ENCODE measurements around the gene DDX42. TPM values are rescaled to one million over a fixed set of nuclear protein-coding genes. Genes with fewer than 3 reads are reported as not detected.
"Not testable (repeated sequence)": the region's sequence is repeated elsewhere in the genome, so short reads cannot be mapped to it uniquely, and the experiment has no call there.

Gene DDX42
- polyA plus RNA-seq, 1 experiment, result 141 TPM

DNA sequence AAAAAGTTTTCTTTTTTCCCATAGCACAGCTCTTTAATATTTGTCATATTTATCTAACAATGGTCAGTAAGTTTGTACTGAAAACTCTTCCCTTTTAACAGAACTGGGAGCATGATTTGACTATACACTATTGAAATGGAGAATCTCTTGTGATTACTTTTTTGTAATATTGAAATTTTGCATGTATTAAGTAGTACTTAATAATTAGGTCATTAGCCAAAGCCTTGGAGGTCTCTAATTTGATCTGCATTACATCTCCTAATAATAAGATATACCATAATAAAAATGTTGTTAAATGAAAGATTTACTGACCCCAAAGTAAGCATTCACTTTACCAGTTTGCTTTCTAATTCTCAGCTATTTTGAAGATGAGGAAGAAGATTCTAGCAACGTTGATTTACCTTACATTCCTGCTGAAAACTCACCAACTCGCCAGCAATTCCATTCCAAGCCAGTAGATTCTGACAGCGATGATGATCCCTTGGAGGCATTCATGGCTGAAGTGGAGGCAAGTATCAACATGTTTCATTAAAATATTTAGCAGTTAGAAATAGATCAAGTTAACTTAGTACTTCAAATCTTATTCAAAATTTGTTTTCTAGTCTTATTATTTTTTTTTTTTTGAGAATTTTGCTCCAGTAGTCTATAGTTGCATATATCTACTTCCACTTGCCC, 18.2 kb downstream of the DDX42 start:
- Histone ChIP-seq H3K27me3 (ENCODE audit: control insufficient read depth, insufficient read depth, low read length) (no peaks in the 10 kb centered on the region), H3K4me3 (ENCODE audit: low read depth, low read length) (no peak overlapping the region), H3K27ac (ENCODE audit: low read depth, low read length) (no peak overlapping the region), H3K9me3 (ENCODE audit: control insufficient read depth, insufficient read depth, low read length) (no peaks in the 10 kb centered on the region)
- ChIA-PET POLR2A (interaction anchor here (0.7 kb wide), 1 partner anchor 24 kb away, joined by 4 read pairs; no protein-coding TSS in a partner anchor), CTCF (no interaction called here)
- no peak for DNase-seq (ENCODE audit: low read depth, low spot score)
- TF ChIP-seq, protein P1, sequence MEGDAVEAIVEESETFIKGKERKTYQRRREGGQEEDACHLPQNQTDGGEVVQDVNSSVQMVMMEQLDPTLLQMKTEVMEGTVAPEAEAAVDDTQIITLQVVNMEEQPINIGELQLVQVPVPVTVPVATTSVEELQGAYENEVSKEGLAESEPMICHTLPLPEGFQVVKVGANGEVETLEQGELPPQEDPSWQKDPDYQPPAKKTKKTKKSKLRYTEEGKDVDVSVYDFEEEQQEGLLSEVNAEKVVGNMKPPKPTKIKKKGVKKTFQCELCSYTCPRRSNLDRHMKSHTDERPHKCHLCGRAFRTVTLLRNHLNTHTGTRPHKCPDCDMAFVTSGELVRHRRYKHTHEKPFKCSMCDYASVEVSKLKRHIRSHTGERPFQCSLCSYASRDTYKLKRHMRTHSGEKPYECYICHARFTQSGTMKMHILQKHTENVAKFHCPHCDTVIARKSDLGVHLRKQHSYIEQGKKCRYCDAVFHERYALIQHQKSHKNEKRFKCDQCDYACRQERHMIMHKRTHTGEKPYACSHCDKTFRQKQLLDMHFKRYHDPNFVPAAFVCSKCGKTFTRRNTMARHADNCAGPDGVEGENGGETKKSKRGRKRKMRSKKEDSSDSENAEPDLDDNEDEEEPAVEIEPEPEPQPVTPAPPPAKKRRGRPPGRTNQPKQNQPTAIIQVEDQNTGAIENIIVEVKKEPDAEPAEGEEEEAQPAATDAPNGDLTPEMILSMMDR (IDR thresholded peaks at IDR 0.05; ENCODE audit: low read depth, low read length), result no peak

DNA sequence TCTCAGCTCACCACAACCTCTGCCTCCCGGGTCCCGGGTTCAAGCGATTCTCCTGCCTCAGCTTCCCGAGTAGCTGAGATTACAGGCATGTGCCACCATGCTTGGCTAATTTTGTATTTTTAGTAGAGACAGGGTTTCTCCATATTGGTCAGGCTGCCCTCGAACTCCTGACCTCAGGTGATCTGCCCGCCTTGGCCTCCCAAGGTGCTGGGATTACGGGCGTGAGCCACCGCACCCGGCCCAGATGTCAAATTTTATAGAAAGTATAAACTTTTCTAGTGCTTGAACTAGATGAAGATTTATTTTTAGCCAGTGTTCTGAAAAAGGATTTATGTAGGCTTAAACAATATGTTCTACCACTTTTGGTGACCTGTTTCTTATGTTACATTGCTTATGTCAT, 22.4 kb downstream of the DDX42 start:
- H3K27me3 ChIP-seq (ENCODE audit: control insufficient read depth, insufficient read depth, low read length); H3K4me3 ChIP-seq (ENCODE audit: low read depth, low read length); H3K9me3 ChIP-seq (ENCODE audit: control insufficient read depth, insufficient read depth, low read length); CTCF ChIA-PET; POLR2A ChIA-PET; DNase-seq (ENCODE audit: low read depth, low spot score); H3K27ac ChIP-seq (ENCODE audit: low read depth, low read length): not testable (repeated sequence)

DNA sequence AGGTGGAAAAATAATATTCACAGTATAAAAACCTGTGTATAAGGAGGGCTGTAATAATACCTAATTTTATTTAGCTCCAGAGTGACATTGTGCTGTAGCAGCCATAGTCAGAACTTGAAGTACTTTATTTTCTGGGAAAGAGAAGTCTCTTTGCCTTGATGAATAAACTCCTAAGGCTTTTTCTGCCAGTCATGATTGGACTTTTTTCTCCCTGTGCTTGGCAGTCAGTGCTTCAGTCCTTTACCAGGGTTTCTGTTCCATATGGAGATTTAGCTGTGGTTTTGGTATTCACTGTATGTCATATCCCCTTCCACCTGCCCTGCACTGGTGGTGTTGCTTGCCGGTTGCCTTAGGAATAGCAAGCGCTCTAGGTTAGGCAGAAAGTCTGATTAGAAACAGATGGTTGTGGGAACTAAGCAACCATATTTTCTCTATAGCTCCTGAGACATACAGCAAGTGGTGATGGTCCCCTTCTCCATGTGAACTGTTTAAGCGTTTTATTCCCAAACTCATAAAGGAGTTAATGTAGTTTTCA, 24.7 kb downstream of the DDX42 start:
- ChIA-PET POLR2A (interaction anchor here (1.0 kb wide), 1 partner anchor 25 kb away, joined by 3 read pairs; the partner anchor contains the start of gene CCDC47), CTCF (interaction anchor here (0.6 kb wide), 2 partner anchors 16 to 86 kb away, joined by 4 to 6 read pairs; no protein-coding TSS in a partner anchor)
- Histone ChIP-seq H3K9me3 (ENCODE audit: control insufficient read depth, insufficient read depth, low read length) (no peaks in the 10 kb centered on the region), H3K27ac (ENCODE audit: low read depth, low read length) (no peak overlapping the region), H3K4me3 (ENCODE audit: low read depth, low read length) (no peak overlapping the region), H3K27me3 (ENCODE audit: control insufficient read depth, insufficient read depth, low read length) (no peaks in the 10 kb centered on the region)
- no peak for DNase-seq (ENCODE audit: low read depth, low spot score)
- TF ChIP-seq, protein P1 (IDR thresholded peaks at IDR 0.05; ENCODE audit: low read depth, low read length), result no peak

DNA sequence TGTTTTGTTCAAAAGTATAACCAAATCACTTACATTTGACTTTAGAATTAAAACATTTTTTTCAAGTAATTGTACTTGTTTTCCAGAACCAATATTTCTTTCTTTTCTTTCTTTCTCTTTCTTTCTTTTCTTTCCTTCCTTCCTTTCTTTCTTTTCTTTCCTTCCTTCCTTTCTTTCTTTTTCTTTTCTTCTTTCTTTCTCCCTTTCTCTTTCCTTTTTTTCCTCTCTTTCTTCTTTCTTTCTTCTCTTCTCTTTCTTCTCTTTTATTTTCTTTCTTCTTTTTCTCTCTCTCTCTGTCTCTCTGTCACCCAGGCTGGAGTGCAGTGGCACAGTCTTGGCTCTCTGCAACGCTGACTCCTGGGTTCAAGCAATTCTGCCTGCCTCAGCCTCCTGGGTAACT, 26.8 kb downstream of the DDX42 start:
- DNase-seq (ENCODE audit: low read depth, low spot score), result no peak
- POLR2A ChIA-PET, result no interaction called here
- Histone ChIP-seq H3K27ac (ENCODE audit: low read depth, low read length) (no peak overlapping the region), H3K9me3 (ENCODE audit: control insufficient read depth, insufficient read depth, low read length) (no peaks in the 10 kb centered on the region), H3K4me3 (ENCODE audit: low read depth, low read length) (no peak overlapping the region), H3K27me3 (ENCODE audit: control insufficient read depth, insufficient read depth, low read length) (no peaks in the 10 kb centered on the region)
- CTCF ChIA-PET, result no interaction called here
- TF ChIP-seq, protein P1 (IDR thresholded peaks at IDR 0.05; ENCODE audit: low read depth, low read length), result no peak

DNA sequence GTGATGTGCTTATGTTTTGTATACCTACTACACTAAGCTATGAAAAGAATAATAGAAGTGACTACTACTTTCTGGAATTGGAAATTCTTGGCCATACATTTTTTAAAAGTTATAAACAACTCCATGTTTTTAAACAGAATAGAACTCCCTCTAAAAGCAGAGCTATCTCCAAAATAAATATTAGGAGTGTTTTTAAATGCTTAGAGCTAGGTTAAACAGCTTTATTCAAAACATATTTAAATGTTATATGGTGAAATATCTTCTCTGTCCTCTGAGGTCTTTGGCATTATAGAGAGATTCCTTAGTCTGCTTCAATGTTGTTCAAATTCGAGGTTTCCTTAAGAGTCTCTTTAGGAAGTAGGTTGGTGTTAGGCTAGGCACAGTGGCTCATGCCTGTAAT, 30.4 kb downstream of the DDX42 start:
- H3K9me3 ChIP-seq (ENCODE audit: control insufficient read depth, insufficient read depth, low read length), result no peaks in the 10 kb centered on the region
- no peak overlapping the region for H3K4me3 ChIP-seq (ENCODE audit: low read depth, low read length)
- H3K27ac ChIP-seq (ENCODE audit: low read depth, low read length), result no peak overlapping the region
- no peaks in the 10 kb centered on the region for H3K27me3 ChIP-seq (ENCODE audit: control insufficient read depth, insufficient read depth, low read length)
- TF ChIP-seq, protein P1 (IDR thresholded peaks at IDR 0.05; ENCODE audit: low read depth, low read length), result no peak
- POLR2A ChIA-PET, result interaction anchor here (0.6 to 1.2 kb wide), 8 partner anchors 13 to 182 kb away, joined by 3 to 6 read pairs (median 4); partner anchors contain the start of genes CCDC47, DDX42 and MAP3K3
- no peak for DNase-seq (ENCODE audit: low read depth, low spot score)
- CTCF ChIA-PET, result interaction anchor here (0.9 to 1.5 kb wide), 4 partner anchors 19 to 61 kb away, joined by 3 to 4 read pairs (median 4); no protein-coding TSS in a partner anchor
